Activated CD8-positive, alpha-beta memory T cell treated with anti-CD3 and anti-CD28 coated beads, Interleukin-2, amount 50 U/mL, for 24 hours (primary cell): ENCODE data around the gene DAB2.
"Not testable (repeated sequence)": the region's sequence is repeated elsewhere in the genome, so short reads cannot be mapped to it uniquely, and the experiment has no call there.

ENCODE experiments used
- DNase-seq: peaks from one replicate; pipeline ENCODE4 v3.0.0-alpha.2; 2020; ENCODE audit errors: extremely low read depth

Gene DAB2

GRCh38 chr5:39340506-39340905 is 84.3 kb downstream of the DAB2 start:
- DNase-seq, result no peak

GRCh38 chr5:39337252-39337915 is 87.4 kb downstream of the DAB2 start:
- DNase-seq, result no peak

GRCh38 chr5:39334296-39334695 is 90.5 kb downstream of the DAB2 start:
- not testable (repeated sequence) for DNase-seq

- no peak for DNase-seq
Measured at GRCh38 chr5:39333104-39333503, 91.7 kb downstream of the DAB2 start.

GRCh38 chr5:39331861-39332381 is 92.9 kb downstream of the DAB2 start:
- DNase-seq, result no peak

- no peak for DNase-seq
Measured at GRCh38 chr5:39328731-39329130, 96.0 kb downstream of the DAB2 start.

GRCh38 chr5:39323542-39323941 is 101.2 kb downstream of the DAB2 start:
- no peak for DNase-seq
